A673 (cell line): ENCODE measurements around the gene TMEM26.

Experiments
- CTCF ChIP-seq: fragments of 300-800, 200-600 bp; sonication (generic); conservative IDR thresholded peaks from 2 replicates; pipeline ENCODE4 v1.5.1; 2017; ENCODE audit warnings: low read depth, mild to moderate bottlenecking, antibody characterized with exemption, low read length, moderate library complexity, mixed read lengths
- EZH2 ChIP-seq: fragments of 200-600 bp; sonication (generic); IDR thresholded peaks from 2 replicates; pipeline ENCODE4 v1.6.1; 2017; ENCODE audit warnings: borderline replicate concordance, low read depth, mild to moderate bottlenecking, mixed read lengths, antibody characterized with exemption, low read length; ENCODE audit not compliant: poor library complexity, severe bottlenecking

DNA sequence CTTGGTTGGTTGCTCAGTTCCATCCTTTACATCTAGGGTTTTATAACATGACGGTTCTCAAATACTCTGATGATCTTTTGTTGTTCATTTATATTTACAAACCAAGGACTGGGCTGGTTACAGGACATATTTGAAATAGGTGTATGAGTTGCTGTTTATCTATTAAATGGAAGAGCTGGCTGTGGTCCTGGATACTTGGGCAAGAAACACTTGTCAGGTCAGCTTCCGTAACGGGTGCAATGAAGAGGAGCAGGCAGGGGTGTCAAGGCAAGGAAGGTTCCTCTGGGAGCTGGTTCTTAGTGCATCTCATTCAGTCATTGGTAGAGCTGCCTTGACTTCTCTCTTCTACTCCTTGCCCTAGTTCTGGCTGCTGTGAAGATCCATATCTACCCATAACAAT, 4.8 kb upstream of the TMEM26 start:
- TF ChIP-seq CTCF (no peak), EZH2 (no peak)
